Activated naive CD4-positive, alpha-beta T cell treated with Interleukin-2 at 50 U/mL for 16 hours (primary cell): ENCODE results near the gene GAGE12H.
"Not testable (repeated sequence)": the region's sequence is repeated elsewhere in the genome, so short reads cannot be mapped to it uniquely, and the experiment has no call there.

ENCODE experiments used
- DNase-seq: peaks from one replicate; pipeline ENCODE4 v3.0.0-alpha.2; 2020

GAGE12H gene, protein sequence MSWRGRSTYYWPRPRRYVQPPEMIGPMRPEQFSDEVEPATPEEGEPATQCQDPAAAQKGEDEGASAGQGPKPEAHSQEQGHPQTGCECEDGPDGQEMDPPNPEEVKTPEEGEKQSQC

GRCh38 chrX:49579649-49580048 is at the start of gene GAGE12H:
GAGE12H (plus strand) TSS chrX:49579949; CDS start chrX:49581104, 1,155 bp downstream.
- not testable (repeated sequence) for DNase-seq

DNA sequence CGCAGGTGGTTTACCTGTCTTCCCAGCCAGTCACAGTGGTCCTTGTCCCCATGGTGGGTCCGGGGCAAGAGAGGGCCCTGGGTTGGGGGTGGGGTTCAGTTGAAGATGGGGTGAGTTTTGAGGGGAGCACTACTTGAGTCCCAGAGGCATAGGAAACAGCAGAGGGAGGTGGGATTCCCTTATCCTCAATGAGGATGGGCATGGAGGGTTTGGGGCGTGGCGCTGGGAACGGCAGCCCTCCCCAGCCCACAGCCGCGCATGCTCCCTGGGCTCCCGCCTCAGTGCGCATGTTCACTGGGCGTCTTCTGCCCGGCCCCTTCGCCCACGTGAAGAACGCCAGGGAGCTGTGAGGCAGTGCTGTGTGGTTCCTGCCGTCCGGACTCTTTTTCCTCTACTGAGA is 47.9 kb upstream of the GAGE12H start, which contains the start of gene GAGE12C:
Gene GAGE12C, plus strand, starts transcription at position 301 of the 400 bp plus-strand sequence. CDS start 1,155 bp downstream, outside the sequence.
- DNase-seq, result not testable (repeated sequence)

- DNase-seq, result not testable (repeated sequence)
These were observed 38.3 kb upstream of the GAGE12H start, which contains the start of gene GAGE12D for GRCh38 chrX:49541433-49541832. GAGE12D (plus strand) TSS chrX:49541733; CDS start chrX:49542888, 1,155 bp downstream.

- not testable (repeated sequence) for DNase-seq
These were observed 28.8 kb upstream of the GAGE12H start, which contains the start of gene GAGE12E for GRCh38 chrX:49550989-49551388. GAGE12E (plus strand) TSS chrX:49551289; CDS start chrX:49552444, 1,155 bp downstream.

GRCh38 chrX:49560542-49560941 is 19.2 kb upstream of the GAGE12H start, which contains the start of gene GAGE12F:
GAGE12F (plus strand) TSS chrX:49560842; CDS start chrX:49561997, 1,155 bp downstream.
- DNase-seq, result not testable (repeated sequence)

DNA sequence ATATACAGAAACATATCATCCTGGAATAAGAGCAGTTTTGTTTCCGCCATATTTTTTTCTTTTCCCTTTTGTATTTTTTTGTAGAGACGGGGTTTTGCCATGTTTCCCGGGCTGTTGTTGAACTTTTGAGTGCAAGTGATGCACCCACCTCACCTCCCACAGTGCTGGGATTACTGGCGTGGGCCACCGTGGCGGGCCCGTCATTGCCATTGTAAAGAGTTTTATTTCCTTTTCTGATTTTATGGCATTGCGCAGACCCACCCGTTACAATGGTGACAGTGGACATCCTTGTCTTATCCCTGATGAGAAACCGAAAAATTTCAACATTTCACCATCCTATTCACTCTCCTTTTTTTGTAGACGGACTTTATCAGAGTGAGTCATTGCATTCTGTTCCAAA is 11.0 kb upstream of the GAGE12H start:
- DNase-seq, result not testable (repeated sequence)

- DNase-seq, result not testable (repeated sequence)
These were observed 10.6 kb upstream of the GAGE12H start for GRCh38 chrX:49569152-49569551.

GRCh38 chrX:49570100-49570499 is 9.6 kb upstream of the GAGE12H start, which contains the start of gene GAGE12G:
GAGE12G (plus strand) TSS chrX:49570400; CDS start chrX:49571555, 1,155 bp downstream.
- not testable (repeated sequence) for DNase-seq

- DNase-seq, result not testable (repeated sequence)
These were observed 9.4 kb downstream of the GAGE12H start, which contains the start of gene GAGE2A for GRCh38 chrX:49589196-49589595. GAGE2A (plus strand) TSS chrX:49589496; CDS start chrX:49590651, 1,155 bp downstream.

- DNase-seq, result peak; percentile 1
These were observed 10.2 kb downstream of the GAGE12H start for GRCh38 chrX:49589769-49590478.

GRCh38 chrX:49590488-49590887 is 10.7 kb downstream of the GAGE12H start:
- not testable (repeated sequence) for DNase-seq

GRCh38 chrX:49598720-49599119 is 19.0 kb downstream of the GAGE12H start, which contains the start of gene GAGE1:
GAGE1 (plus strand) TSS chrX:49599020; CDS start chrX:49600175, 1,155 bp downstream.
- not testable (repeated sequence) for DNase-seq

DNA sequence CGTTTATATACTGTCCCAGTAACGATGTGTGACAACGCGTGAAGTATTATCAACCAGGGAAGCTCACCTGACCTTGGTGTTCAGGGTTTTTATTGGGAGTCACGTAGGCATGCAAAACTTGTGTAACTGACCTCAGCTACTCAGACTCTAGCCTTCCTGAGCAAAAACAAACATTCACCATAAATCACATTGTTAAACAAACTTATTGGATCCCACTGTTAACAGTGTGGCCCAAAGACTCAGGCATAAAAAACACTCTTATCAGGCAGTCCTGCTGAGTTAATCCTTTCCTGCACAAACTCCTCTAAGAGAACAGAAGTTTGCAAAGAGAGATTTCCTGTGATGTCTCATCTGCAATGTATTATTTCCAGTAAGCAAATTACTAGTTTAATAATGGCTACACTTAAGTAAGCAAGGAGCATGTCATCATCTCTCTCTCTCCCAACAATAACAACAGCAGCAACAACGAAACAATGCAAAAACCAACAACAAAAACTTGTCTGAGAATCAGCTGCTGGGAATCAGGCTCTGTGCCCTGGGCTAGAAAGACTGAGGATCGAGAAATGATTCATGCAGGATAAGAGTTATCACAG is 31.1 kb downstream of the GAGE12H start:
- no peak for DNase-seq

DNA sequence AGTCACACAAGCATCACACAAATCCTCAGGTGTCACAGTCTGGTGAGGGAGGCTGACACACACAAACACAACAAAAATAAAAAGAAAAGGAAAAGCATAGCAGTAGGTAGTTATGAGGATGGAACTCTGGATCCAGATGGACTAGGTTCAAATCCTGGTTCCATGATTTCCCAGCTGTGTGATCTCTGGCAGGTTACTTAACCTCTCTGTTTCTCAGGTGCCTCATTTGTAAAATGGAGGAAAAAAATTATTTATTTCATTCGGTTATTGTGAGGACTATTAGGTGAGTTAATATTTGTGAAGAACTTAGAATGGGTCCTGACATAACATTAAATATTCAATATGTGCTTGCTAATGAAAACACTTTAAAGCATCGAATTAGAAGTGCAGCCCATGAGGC is 38.8 kb downstream of the GAGE12H start:
- DNase-seq, result no peak

- peak; percentile 13 for DNase-seq
These were observed 47.5 kb downstream of the GAGE12H start for GRCh38 chrX:49627086-49627777.
